Muscle layer of colon (tissue), 2 donors: ENCODE results near the gene ATP2C2.
"Not testable (repeated sequence)": the region's sequence is repeated elsewhere in the genome, so short reads cannot be mapped to it uniquely, and the experiment has no call there.

Experiments
- H3K27ac ChIP-seq: one replicate; pipeline ENCODE4 v1.7.0; 2013; ENCODE audit warnings: low read depth, mild to moderate bottlenecking, low read length, moderate library complexity
- H3K27me3 ChIP-seq, 2 donors: one replicate each; pipeline ENCODE4 v1.7.0; 2013; ENCODE audit warnings: low read length in 2 of 2, mild to moderate bottlenecking in 2 of 2; ENCODE audit not compliant: insufficient read depth in 2 of 2, control insufficient read depth in 1 of 2
- H3K36me3 ChIP-seq: one replicate; pipeline ENCODE4 v1.7.0; 2013; ENCODE audit warnings: mild to moderate bottlenecking, low read length; ENCODE audit not compliant: insufficient read depth
- H3K4me1 ChIP-seq: one replicate; pipeline ENCODE4 v1.7.0; 2013; ENCODE audit warnings: mild to moderate bottlenecking, low read length; ENCODE audit not compliant: insufficient read depth
- H3K4me3 ChIP-seq, 2 donors: one replicate each; pipeline ENCODE4 v1.7.0; 2013; ENCODE audit warnings: low read length in 2 of 2, low read depth in 1 of 2, mild to moderate bottlenecking in 1 of 2, moderate library complexity in 1 of 2
- H3K9ac ChIP-seq: one replicate; pipeline ENCODE4 v1.7.0; 2013; ENCODE audit warnings: low read length
- H3K9me3 ChIP-seq: one replicate; pipeline ENCODE4 v1.7.0; 2013; ENCODE audit warnings: mild to moderate bottlenecking, low read length
- donor health status: abdominal sarcoma.
- donor health status: Adenocarcinoma of cecum.

ATP2C2 gene

GRCh38 chr16:84341528-84342295, 26.6 kb upstream of the ATP2C2 start:
- Histone ChIP-seq H3K27ac (no peak overlapping the region), H3K9me3 (no peaks in the 10 kb centered on the region), H3K4me3 (no peak overlapping the region), H3K27me3 (no peaks in the 10 kb centered on the region), H3K36me3 (no peaks in the 10 kb centered on the region), H3K4me1 (no peaks in the 10 kb centered on the region), H3K9ac (no peak overlapping the region)

GRCh38 chr16:84343800-84344199, 24.5 kb upstream of the ATP2C2 start:
- not testable (repeated sequence) for H3K4me1 ChIP-seq, H3K27ac ChIP-seq, H3K9me3 ChIP-seq

GRCh38 chr16:84344781-84345180, 23.6 kb upstream of the ATP2C2 start:
- no peak overlapping the region for H3K27ac ChIP-seq

More at GRCh38 chr16:84343800-84344199, 24.5 kb upstream of the ATP2C2 start:
- not testable (repeated sequence) for H3K36me3 ChIP-seq, H3K4me3 ChIP-seq, H3K9ac ChIP-seq, H3K27me3 ChIP-seq

GRCh38 chr16:84347161-84347560, 21.2 kb upstream of the ATP2C2 start:
- no peaks in the 10 kb centered on the region for H3K9me3 ChIP-seq
- no peak overlapping the region for H3K27ac ChIP-seq
- H3K9ac ChIP-seq: no peak overlapping the region
- H3K4me1 ChIP-seq: no peaks in the 10 kb centered on the region
- no peaks in the 10 kb centered on the region for H3K36me3 ChIP-seq
- H3K27me3 ChIP-seq: no peaks in the 10 kb centered on the region
- no peak overlapping the region for H3K4me3 ChIP-seq

More at GRCh38 chr16:84344781-84345180, 23.6 kb upstream of the ATP2C2 start:
- no peak overlapping the region for H3K9ac ChIP-seq
- H3K27me3 ChIP-seq: no peaks in the 10 kb centered on the region
- no peaks in the 10 kb centered on the region for H3K36me3 ChIP-seq
- no peaks in the 10 kb centered on the region for H3K9me3 ChIP-seq
- no peak overlapping the region for H3K4me3 ChIP-seq
- H3K4me1 ChIP-seq: no peaks in the 10 kb centered on the region

- Histone ChIP-seq H3K27ac (no peak overlapping the region), H3K9me3 (no peaks in the 10 kb centered on the region), H3K9ac (no peak overlapping the region), H3K4me3 (no peak overlapping the region), H3K4me1 (no peaks in the 10 kb centered on the region), H3K27me3 (no peaks in the 10 kb centered on the region), H3K36me3 (no peaks in the 10 kb centered on the region)
Measured at GRCh38 chr16:84348386-84348888, 19.9 kb upstream of the ATP2C2 start.

GRCh38 chr16:84349862-84350684, 18.3 kb upstream of the ATP2C2 start:
- H3K9me3 ChIP-seq: no peaks in the 10 kb centered on the region
- no peak overlapping the region for H3K27ac ChIP-seq
- no peaks in the 10 kb centered on the region for H3K27me3 ChIP-seq
- H3K4me3 ChIP-seq: no peak overlapping the region
- no peaks in the 10 kb centered on the region for H3K36me3 ChIP-seq
- H3K4me1 ChIP-seq: no peaks in the 10 kb centered on the region
- no peak overlapping the region for H3K9ac ChIP-seq

- no peaks in the 10 kb centered on the region for H3K36me3 ChIP-seq
- H3K27me3 ChIP-seq: no peaks in the 10 kb centered on the region
- H3K9ac ChIP-seq: no peak overlapping the region
- H3K27ac ChIP-seq: no peak overlapping the region
- H3K9me3 ChIP-seq: no peaks in the 10 kb centered on the region
- H3K4me1 ChIP-seq: no peaks in the 10 kb centered on the region
- H3K4me3 ChIP-seq: no peak overlapping the region
Measured at GRCh38 chr16:84350685-84351400, 17.5 kb upstream of the ATP2C2 start.

- Histone ChIP-seq H3K4me3 (no peak overlapping the region), H3K9me3 (no peaks in the 10 kb centered on the region), H3K27me3 (no peaks in the 10 kb centered on the region), H3K36me3 (no peaks in the 10 kb centered on the region), H3K4me1 (peaks cover 2% of the 10 kb centered on the region), H3K27ac (no peak overlapping the region), H3K9ac (no peak overlapping the region)
Measured at GRCh38 chr16:84351630-84352029, 16.7 kb upstream of the ATP2C2 start.

- Histone ChIP-seq H3K27me3 (no peaks in the 10 kb centered on the region), H3K27ac (no peak overlapping the region), H3K9me3 (no peaks in the 10 kb centered on the region), H3K36me3 (no peaks in the 10 kb centered on the region), H3K9ac (no peak overlapping the region), H3K4me1 (peaks cover 5% of the 10 kb centered on the region), H3K4me3 (no peak overlapping the region)
Measured at GRCh38 chr16:84354306-84354705, 14.0 kb upstream of the ATP2C2 start.

- Histone ChIP-seq H3K4me3 (no peak overlapping the region), H3K36me3 (no peaks in the 10 kb centered on the region), H3K9ac (no peak overlapping the region), H3K9me3 (no peaks in the 10 kb centered on the region), H3K27ac (no peak overlapping the region), H3K27me3 (no peaks in the 10 kb centered on the region), H3K4me1 (peaks cover 5% of the 10 kb centered on the region)
Measured at GRCh38 chr16:84355149-84355548, 13.2 kb upstream of the ATP2C2 start.

- Histone ChIP-seq H3K9me3 (no peaks in the 10 kb centered on the region), H3K4me1 (peaks cover 5% of the 10 kb centered on the region), H3K9ac (no peak overlapping the region), H3K4me3 (no peak overlapping the region), H3K27ac (no peak overlapping the region), H3K36me3 (no peaks in the 10 kb centered on the region), H3K27me3 (no peaks in the 10 kb centered on the region)
Measured at GRCh38 chr16:84356176-84356575, 12.2 kb upstream of the ATP2C2 start.
